Peyer's patch (tissue), 4 donors: ENCODE results near the gene UBE2L5. TPM values are rescaled to one million over a fixed set of nuclear protein-coding genes. Genes with fewer than 3 reads are reported as not detected.

Experiments used
- DNase-seq, 3 donors: peaks; one replicate each; pipeline ENCODE4 v3.0.0-alpha.2; 2017 to 2019
- H3K27ac ChIP-seq, 4 donors: fragments of 200-600 bp; sonication (generic); one replicate each; pipeline ENCODE4 v1.5.1; 2016 to 2019
- H3K27me3 ChIP-seq, 2 donors: fragments of 200-600 bp; sonication (generic); one replicate each; pipeline ENCODE4 v1.5.1; 2019
- H3K36me3 ChIP-seq, 3 donors: fragments of 200-600 bp; sonication (generic); one replicate each; pipeline ENCODE4 v1.5.1; 2016 to 2019
- H3K4me1 ChIP-seq, 4 donors: fragments of 200-600 bp; sonication (generic); one replicate each; pipeline ENCODE4 v1.5.1; 2016 to 2019
- H3K4me3 ChIP-seq, 4 donors: fragments of 200-600 bp; sonication (generic); 1 replicate in 3 of 4; 2 replicates in 1 of 4; pipeline ENCODE4 v1.5.1; 2016 to 2019; ENCODE audit warnings: mild to moderate bottlenecking in 1 of 4
- H3K9me3 ChIP-seq, 4 donors: fragments of 200-600 bp; sonication (generic); one replicate each; pipeline ENCODE4 v1.5.1; 2016 to 2019; ENCODE audit warnings: mild to moderate bottlenecking in 1 of 4
- POLR2A ChIP-seq, 2 donors: fragments of 450-650 bp; IDR thresholded peaks; one replicate each; pipeline ENCODE4 v1.5.1; 2017; ENCODE audit warnings: antibody characterized with exemption in 2 of 2, mild to moderate bottlenecking in 2 of 2, moderate library complexity in 2 of 2
- total RNA-seq, 4 donors: library from RNA; depleted of rRNA; stranded (reverse); fragments of >200 nt; gene quantifications; one replicate each; pipeline ENCODE4 v1.1.0, GENCODE V29; 2016
- TF ChIP-seq, protein P1 (sequence below), 6 experiments: fragments of 450-650 bp in 4 of 6; fragments of 200-600 bp in 2 of 6; sonication (generic) in 1 of 6; IDR thresholded peaks; one replicate each; pipeline ENCODE4 v1.5.1; 2017 to 2019; ENCODE audit warnings: antibody characterized with exemption in 6 of 6, mild to moderate bottlenecking in 3 of 6, moderate library complexity in 1 of 6

UBE2L5 gene
- total RNA-seq, 4 donors from 2014 or later: not detected

- Histone ChIP-seq H3K36me3 (no peaks in the 10 kb centered on the region), H3K27me3 (no peaks in the 10 kb centered on the region), H3K9me3 (no peaks in the 10 kb centered on the region), H3K4me1 (peaks cover 0 to 19% (median 2%) of the 10 kb centered on the region in 4 donors), H3K27ac (no peak overlapping the region), H3K4me3 (no peak overlapping the region)
- TF ChIP-seq POLR2A (IDR thresholded peaks at IDR 0.05): no peak
- TF ChIP-seq, protein P1, sequence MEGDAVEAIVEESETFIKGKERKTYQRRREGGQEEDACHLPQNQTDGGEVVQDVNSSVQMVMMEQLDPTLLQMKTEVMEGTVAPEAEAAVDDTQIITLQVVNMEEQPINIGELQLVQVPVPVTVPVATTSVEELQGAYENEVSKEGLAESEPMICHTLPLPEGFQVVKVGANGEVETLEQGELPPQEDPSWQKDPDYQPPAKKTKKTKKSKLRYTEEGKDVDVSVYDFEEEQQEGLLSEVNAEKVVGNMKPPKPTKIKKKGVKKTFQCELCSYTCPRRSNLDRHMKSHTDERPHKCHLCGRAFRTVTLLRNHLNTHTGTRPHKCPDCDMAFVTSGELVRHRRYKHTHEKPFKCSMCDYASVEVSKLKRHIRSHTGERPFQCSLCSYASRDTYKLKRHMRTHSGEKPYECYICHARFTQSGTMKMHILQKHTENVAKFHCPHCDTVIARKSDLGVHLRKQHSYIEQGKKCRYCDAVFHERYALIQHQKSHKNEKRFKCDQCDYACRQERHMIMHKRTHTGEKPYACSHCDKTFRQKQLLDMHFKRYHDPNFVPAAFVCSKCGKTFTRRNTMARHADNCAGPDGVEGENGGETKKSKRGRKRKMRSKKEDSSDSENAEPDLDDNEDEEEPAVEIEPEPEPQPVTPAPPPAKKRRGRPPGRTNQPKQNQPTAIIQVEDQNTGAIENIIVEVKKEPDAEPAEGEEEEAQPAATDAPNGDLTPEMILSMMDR (IDR thresholded peaks at IDR 0.05): no peak
- DNase-seq: no peak
These were observed 30.2 kb upstream of the UBE2L5 start for GRCh38 chr13:30391956-30392680.

GRCh38 chr13:30392681-30393045 is 29.6 kb upstream of the UBE2L5 start:
- Histone ChIP-seq H3K4me1 (peaks cover 0 to 19% (median 2%) of the 10 kb centered on the region in 4 donors), H3K36me3 (no peaks in the 10 kb centered on the region), H3K27me3 (no peaks in the 10 kb centered on the region), H3K27ac (no peak overlapping the region), H3K9me3 (no peaks in the 10 kb centered on the region), H3K4me3 (no peak overlapping the region)
- TF ChIP-seq, protein P1 (IDR thresholded peaks at IDR 0.05): no peak
- TF ChIP-seq POLR2A (IDR thresholded peaks at IDR 0.05): no peak
- no peak for DNase-seq

DNA sequence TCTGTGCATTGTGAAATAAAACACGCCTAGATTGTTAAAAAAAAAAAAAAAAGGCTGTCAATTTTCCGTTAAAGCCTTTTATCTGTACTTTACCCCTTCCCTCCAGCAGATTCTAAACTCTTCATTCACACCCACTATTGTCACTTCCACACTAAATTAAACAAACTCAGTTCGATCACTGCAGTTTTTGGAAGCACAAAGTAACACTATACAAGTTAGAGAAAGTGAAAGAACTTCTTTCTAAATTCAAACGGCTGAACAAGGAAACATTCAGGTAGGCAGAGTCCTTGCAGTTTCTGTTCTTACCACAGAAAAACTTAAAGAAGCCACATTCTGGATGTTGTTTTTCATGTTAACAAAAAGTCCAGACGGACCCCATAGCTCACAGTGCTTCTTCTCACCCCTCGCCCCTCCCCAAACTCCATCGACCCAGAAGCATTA is 27.5 kb upstream of the UBE2L5 start:
- H3K36me3 ChIP-seq: no peaks in the 10 kb centered on the region
- no peaks in the 10 kb centered on the region for H3K27me3 ChIP-seq
- TF ChIP-seq POLR2A (IDR thresholded peaks at IDR 0.05): no peak
- TF ChIP-seq, protein P1 (IDR thresholded peaks at IDR 0.05): peak in 2 of 6 experiments; percentile 5 to 24
- peak overlapping the region; percentile 47 to 66 (median 54) for H3K4me3 ChIP-seq
- H3K4me1 ChIP-seq: peaks cover 0 to 33% (median 2%) of the 10 kb centered on the region in 4 donors
- H3K27ac ChIP-seq: peak overlapping the region; percentile 92 to 97 (median 94)
- H3K9me3 ChIP-seq: no peaks in the 10 kb centered on the region
- DNase-seq: no peak

- Histone ChIP-seq H3K27me3 (no peaks in the 10 kb centered on the region), H3K9me3 (no peaks in the 10 kb centered on the region), H3K4me1 (peaks cover 0 to 36% (median 2%) of the 10 kb centered on the region in 4 donors), H3K4me3 (peak overlapping the region; percentile 47 to 66 (median 54)), H3K27ac (peak overlapping the region; percentile 92 to 97 (median 94)), H3K36me3 (no peaks in the 10 kb centered on the region)
- TF ChIP-seq POLR2A (IDR thresholded peaks at IDR 0.05): peak; percentile 44 to 69
- TF ChIP-seq, protein P1 (IDR thresholded peaks at IDR 0.05): no peak
- DNase-seq: peak; percentile 93 to 98 (median 98)
These were observed 26.8 kb upstream of the UBE2L5 start for GRCh38 chr13:30395192-30396158.

DNA sequence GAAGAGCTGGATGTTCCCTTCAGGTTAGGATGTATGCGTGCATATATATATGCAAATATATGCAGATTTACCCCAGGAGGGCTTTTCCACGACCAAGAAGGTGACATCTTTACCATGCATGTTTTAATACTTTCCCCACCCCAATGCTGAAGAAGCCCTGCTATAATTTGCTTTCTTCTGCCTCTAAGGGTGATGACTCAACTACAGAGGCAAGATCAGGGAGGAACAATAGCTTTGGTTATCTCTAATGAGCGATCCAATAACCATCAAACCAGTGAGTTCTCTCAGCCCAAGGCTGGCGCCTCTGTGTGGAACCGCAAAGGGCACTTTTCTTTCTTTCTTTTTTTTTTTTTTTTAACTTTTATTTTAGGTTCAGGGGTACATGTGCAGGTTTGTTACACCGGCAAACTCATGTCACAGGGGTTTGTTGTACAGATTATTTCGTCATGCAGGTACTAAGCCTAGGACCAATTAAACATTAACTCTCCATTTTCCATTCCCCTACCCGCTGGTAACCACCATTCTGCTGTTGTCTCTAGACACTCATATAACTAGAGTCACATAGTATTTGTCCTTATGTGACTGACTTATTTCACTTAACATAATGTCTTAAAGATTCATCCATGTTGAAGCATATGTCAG is 25.7 kb upstream of the UBE2L5 start:
- Histone ChIP-seq H3K27ac (peak overlapping the region in 3 of 4 donors; percentile 36 to 97 (median 94)), H3K4me3 (no peak overlapping the region), H3K27me3 (no peaks in the 10 kb centered on the region), H3K36me3 (no peaks in the 10 kb centered on the region), H3K9me3 (no peaks in the 10 kb centered on the region), H3K4me1 (peaks cover 0 to 36% (median 2%) of the 10 kb centered on the region in 4 donors)
- no peak for TF ChIP-seq POLR2A (IDR thresholded peaks at IDR 0.05)
- TF ChIP-seq, protein P1 (IDR thresholded peaks at IDR 0.05): no peak
- no peak for DNase-seq
